K562 (cell line): Measurements from ENCODE around the gene FAM131C. TPM values are rescaled to one million over a fixed set of nuclear protein-coding genes. Genes with fewer than 3 reads are reported as not detected.
A peak's percentile ranks its signal among the peaks of the same experiment; 100 is the strongest.

ENCODE experiments used
- ARID1B ChIP-seq: fragments of 450-650 bp; IDR thresholded peaks from 2 replicates; pipeline ENCODE4 v1.6.1; 2016; ENCODE audit warnings: antibody characterized with exemption, mild to moderate bottlenecking, inconsistent platforms
- ATF7 ChIP-seq: fragments of 450-650 bp; IDR thresholded peaks from 2 replicates; pipeline ENCODE4 v1.7.1; 2014; ENCODE audit warnings: mild to moderate bottlenecking, moderate library complexity
- BCOR ChIP-seq: fragments of 450-650 bp; IDR thresholded peaks from 2 replicates; pipeline ENCODE4 v1.6.1; 2016
- BHLHE40 ChIP-seq: IDR thresholded peaks from 2 replicates; pipeline ENCODE4 v1.6.1; 2011; ENCODE audit warnings: low read length, improper control_type of control experiment
- CBFA2T3 ChIP-seq: fragments of 450-650 bp; IDR thresholded peaks from 2 replicates; pipeline ENCODE4 v1.6.1; 2017
- DPF2 ChIP-seq: fragments of 450-650 bp; IDR thresholded peaks from 2 replicates; pipeline ENCODE4 v1.6.1; 2016
- HDAC1 ChIP-seq, 2 experiments: fragments of 450-650 bp; IDR thresholded peaks; 2 replicates each; pipeline ENCODE4 v1.6.1; 2016 to 2017; ENCODE audit warnings: inconsistent platforms in 1 of 2, mild to moderate bottlenecking in 1 of 2, moderate library complexity in 1 of 2
- HDGF ChIP-seq: fragments of 450-650 bp; IDR thresholded peaks from 2 replicates; pipeline ENCODE4 v1.6.1; 2016
- HSF4 ChIP-seq: fragments of 250-450 bp; sonication (Bioruptor Pico); IDR thresholded peaks from 2 replicates; pipeline ENCODE4 v2.1.2; 2022; ENCODE audit warnings: mild to moderate bottlenecking, moderate library complexity, borderline replicate concordance
- LARP7 ChIP-seq: fragments of 450-650 bp; IDR thresholded peaks from 2 replicates; pipeline ENCODE4 v1.6.1; 2016
- MLLT1 ChIP-seq, 2 experiments: fragments of 450-650 bp; IDR thresholded peaks; 2 replicates each; pipeline ENCODE4 v1.6.1; 2016
- MNT ChIP-seq, 2 experiments: fragments of 450-650 bp; conservative IDR thresholded peaks; 2 replicates each; pipeline ENCODE4 v1.6.1; 2017; ENCODE audit warnings: mild to moderate bottlenecking in 2 of 2, moderate library complexity in 2 of 2
- NRF1 ChIP-seq, 2 experiments: fragments of 450-650 bp; IDR thresholded peaks in 1 of 2; conservative IDR thresholded peaks in 1 of 2; 2 replicates each; pipeline ENCODE4 v1.6.1; 2014; ENCODE audit warnings: mild to moderate bottlenecking in 2 of 2
- PHF20 ChIP-seq: fragments of 450-650 bp; IDR thresholded peaks from 2 replicates; pipeline ENCODE4 v1.6.1; 2018; ENCODE audit not compliant: partially characterized antibody
- PKNOX1 ChIP-seq: fragments of 450-650 bp; IDR thresholded peaks from 2 replicates; pipeline ENCODE4 v1.6.1; 2016
- SMARCA4 ChIP-seq: fragments of 450-650 bp; IDR thresholded peaks from 2 replicates; pipeline ENCODE4 v1.6.1; 2016
- SRSF1 ChIP-seq: fragments of 200-400 bp; formaldehyde crosslinking; IDR thresholded peaks from 2 replicates; pipeline ENCODE4 v1.6.1; 2017; ENCODE audit warnings: mild to moderate bottlenecking, low read depth, low read length, moderate library complexity
- TRIM24 ChIP-seq, 2 experiments: fragments of 450-650 bp; IDR thresholded peaks; 2 replicates each; pipeline ENCODE4 v1.6.1; 2016
- USF1 ChIP-seq: sonication (generic); formaldehyde crosslinking; IDR thresholded peaks from 2 replicates; pipeline ENCODE4 v1.9.0; 2022; ENCODE audit warnings: mild to moderate bottlenecking, missing genetic modification reagents
- ZBTB2 ChIP-seq: fragments of 450-650 bp; IDR thresholded peaks from 2 replicates; pipeline ENCODE4 v1.6.1; 2016; ENCODE audit warnings: antibody characterized with exemption
- ZNF316 ChIP-seq: fragments of 450-650 bp; IDR thresholded peaks from 2 replicates; pipeline ENCODE4 v1.6.1; 2016
- polyA plus RNA-seq, 8 experiments: library from polyadenylated mRNA; depleted of rRNA in 4 of 8; stranded (reverse) in 5 of 8; unstranded in 3 of 8; fragments of >200 nt; fragmentation: Nextera tagmentation in 2 of 8; fragmentation: Illumina TruSeq in 1 of 8; extraction: Ambion mirVana in 2 of 8; extraction: Trizol in 1 of 8; gene quantifications; 2 replicates each; pipeline versions ENCODE4 v1.2.1 to v1.2.3, GENCODE V29; 2011 to 2014; ENCODE audit warnings: inconsistent platforms in 1 of 8, missing spikeins in 1 of 8
- total RNA-seq, 7 experiments: library from RNA; depleted of rRNA in 6 of 7; stranded (reverse); fragments of >200 nt in 6 of 7; fragmentation: Illumina TruSeq in 2 of 7; extraction: Trizol in 2 of 7; gene quantifications; 2 replicates each; pipeline versions ENCODE4 v1.2.1 to v1.2.3, GENCODE V29; 2011 to 2021; ENCODE audit warnings: low replicate concordance in 1 of 7

Gene FAM131C
- total and polyA plus RNA-seq, 9 of the 15 experiments (the other 6 are each of a cell fraction or from before 2014, with no cell fraction given), result 0.10 to 0.29 (median 0.16) TPM; not detected in 6

- no peak for TF ChIP-seq MLLT1 (IDR thresholded peaks at IDR 0.05)
- TF ChIP-seq HDGF, result peak; percentile 68; the same call in 1 of the 2 replicates
- TF ChIP-seq LARP7, result 0 out of 2 replicates have a peak, but pooled peaks have one; percentile 27
- TF ChIP-seq HSF4, result no peak
- TF ChIP-seq BCOR, result peak; percentile 30; the same call in 1 of the 2 replicates
- TF ChIP-seq ATF7, result peak; percentile 75; the same call in 1 of the 2 replicates
- 0 out of 4 replicates have a peak, but pooled peaks of 1 of the 2 experiments have one; percentile 16 for TF ChIP-seq NRF1 (conservative IDR thresholded peaks at IDR 0.05 in 1 of 2, IDR thresholded peaks at IDR 0.05 in 1 of 2)
- peak; percentile 56 for TF ChIP-seq USF1
- peak in 1 of 2 experiments; percentile 41; a peak in 1 of 4 replicates for TF ChIP-seq TRIM24 (IDR thresholded peaks at IDR 0.05)
- 0 out of 2 replicates have a peak, but pooled peaks have one; percentile 2 for TF ChIP-seq CBFA2T3
- TF ChIP-seq HDAC1 (IDR thresholded peaks at IDR 0.05), result peak in 1 of 2 experiments; percentile 80; a peak in 1 of 4 replicates
- TF ChIP-seq ZNF316, result 0 out of 2 replicates have a peak, but pooled peaks have one; percentile 1
- 0 out of 2 replicates have a peak, but pooled peaks have one; percentile 28 for TF ChIP-seq PKNOX1
- 0 out of 2 replicates have a peak, but pooled peaks have one; percentile 64 for TF ChIP-seq ZBTB2
- TF ChIP-seq ARID1B, result peak; percentile 61
- TF ChIP-seq SMARCA4, result 0 out of 2 replicates have a peak, but pooled peaks have one; percentile 48
- peak in 1 of 2 experiments; percentile 73; a peak in 3 of 4 replicates for TF ChIP-seq MNT (conservative IDR thresholded peaks at IDR 0.05)
- TF ChIP-seq SRSF1, result no peak
- peak; percentile 56; the same call in 1 of the 2 replicates for TF ChIP-seq BHLHE40
- TF ChIP-seq DPF2, result peak; percentile 44; the same call in 1 of the 2 replicates
- TF ChIP-seq PHF20, result peak; percentile 11
Observed at GRCh38 chr1:16111771-16112595, 38.5 kb upstream of the FAM131C start (continued).
